ENCODE results near the gene INS. TPM values are rescaled to one million over a fixed set of nuclear protein-coding genes. Genes with fewer than 3 reads are reported as not detected.

Gene INS
- total RNA-seq, 1 experiment from 2014 or later: not detected

DNA sequence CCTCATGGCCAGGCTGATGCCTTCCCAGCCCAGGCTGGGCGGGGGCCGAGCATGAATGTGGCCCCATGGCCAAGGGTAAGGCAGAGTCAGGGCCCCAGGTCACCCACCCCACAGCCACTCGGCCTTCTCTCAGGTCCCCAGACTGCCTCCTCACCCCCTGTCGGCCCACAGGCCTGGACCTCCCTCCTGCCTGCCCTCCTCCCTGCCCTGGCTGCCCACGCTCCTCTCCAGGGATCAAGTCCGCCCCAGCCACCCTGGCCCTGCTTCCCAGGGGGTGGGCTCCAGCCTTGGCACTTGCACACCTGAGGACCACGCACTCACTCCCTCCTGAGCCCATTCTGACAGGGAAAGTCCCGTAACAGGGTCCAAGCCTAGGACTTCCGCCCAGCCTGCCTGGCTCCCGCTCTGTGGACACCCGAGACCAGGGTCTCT is 48.4 kb upstream of the INS start:
- Histone ChIP-seq H3K4me1 (ENCODE audit: insufficient read depth, low read length, poor library complexity, severe bottlenecking) (peaks cover 3% of the 10 kb centered on the region), H3K27me3 (replicated peaks; ENCODE audit: insufficient read depth, low read depth, low read length, poor library complexity) (no peaks in the 10 kb centered on the region), H3K27ac (ENCODE audit: low read depth, low read length, poor library complexity, severe bottlenecking) (no peak overlapping the region), H3K4me3 (ENCODE audit: low read depth, low read length, poor library complexity, severe bottlenecking) (no peak overlapping the region), H3K9me3 (ENCODE audit: low read depth, low read length, poor library complexity, severe bottlenecking) (no peaks in the 10 kb centered on the region), H3K36me3 (ENCODE audit: insufficient read depth, low read length, poor library complexity, severe bottlenecking) (no peaks in the 10 kb centered on the region)
- no peak for TF ChIP-seq EZH2 (IDR thresholded peaks at IDR 0.05; ENCODE audit: borderline replicate concordance, low read depth, low read length, poor library complexity, severe bottlenecking)
- TF ChIP-seq, protein P1, sequence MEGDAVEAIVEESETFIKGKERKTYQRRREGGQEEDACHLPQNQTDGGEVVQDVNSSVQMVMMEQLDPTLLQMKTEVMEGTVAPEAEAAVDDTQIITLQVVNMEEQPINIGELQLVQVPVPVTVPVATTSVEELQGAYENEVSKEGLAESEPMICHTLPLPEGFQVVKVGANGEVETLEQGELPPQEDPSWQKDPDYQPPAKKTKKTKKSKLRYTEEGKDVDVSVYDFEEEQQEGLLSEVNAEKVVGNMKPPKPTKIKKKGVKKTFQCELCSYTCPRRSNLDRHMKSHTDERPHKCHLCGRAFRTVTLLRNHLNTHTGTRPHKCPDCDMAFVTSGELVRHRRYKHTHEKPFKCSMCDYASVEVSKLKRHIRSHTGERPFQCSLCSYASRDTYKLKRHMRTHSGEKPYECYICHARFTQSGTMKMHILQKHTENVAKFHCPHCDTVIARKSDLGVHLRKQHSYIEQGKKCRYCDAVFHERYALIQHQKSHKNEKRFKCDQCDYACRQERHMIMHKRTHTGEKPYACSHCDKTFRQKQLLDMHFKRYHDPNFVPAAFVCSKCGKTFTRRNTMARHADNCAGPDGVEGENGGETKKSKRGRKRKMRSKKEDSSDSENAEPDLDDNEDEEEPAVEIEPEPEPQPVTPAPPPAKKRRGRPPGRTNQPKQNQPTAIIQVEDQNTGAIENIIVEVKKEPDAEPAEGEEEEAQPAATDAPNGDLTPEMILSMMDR (conservative IDR thresholded peaks at IDR 0.05; ENCODE audit: low read depth, low read length): no peak
- CTCF ChIA-PET: no interaction called here
- POLR2A ChIA-PET (ENCODE audit: low non-redundant PET): no interaction called here
- no TSS peak for BruUV-seq (replicated peaks)
- intact Hi-C loops (cut with micrococcal nuclease; ENCODE audit: unreplicated experiment): no loop called here
- DNase-seq (ENCODE audit: low spot score): no peak

- Histone ChIP-seq H3K4me1 (ENCODE audit: insufficient read depth, low read length, poor library complexity, severe bottlenecking) (peaks cover 3% of the 10 kb centered on the region), H3K36me3 (ENCODE audit: insufficient read depth, low read length, poor library complexity, severe bottlenecking) (no peaks in the 10 kb centered on the region), H3K27me3 (replicated peaks; ENCODE audit: insufficient read depth, low read depth, low read length, poor library complexity) (no peaks in the 10 kb centered on the region), H3K9me3 (ENCODE audit: low read depth, low read length, poor library complexity, severe bottlenecking) (no peaks in the 10 kb centered on the region), H3K27ac (ENCODE audit: low read depth, low read length, poor library complexity, severe bottlenecking) (no peak overlapping the region), H3K4me3 (ENCODE audit: low read depth, low read length, poor library complexity, severe bottlenecking) (no peak overlapping the region)
- no peak for TF ChIP-seq EZH2 (IDR thresholded peaks at IDR 0.05; ENCODE audit: borderline replicate concordance, low read depth, low read length, poor library complexity, severe bottlenecking)
- TF ChIP-seq, protein P1 (conservative IDR thresholded peaks at IDR 0.05; ENCODE audit: low read depth, low read length): no peak
- ChIA-PET CTCF (no interaction called here), POLR2A (ENCODE audit: low non-redundant PET) (no interaction called here)
- DNase-seq (ENCODE audit: low spot score): no peak
- intact Hi-C loops (cut with micrococcal nuclease; ENCODE audit: unreplicated experiment): no loop called here
- no TSS peak for BruUV-seq (replicated peaks)
Measured at GRCh38 chr11:2208691-2209369, 47.8 kb upstream of the INS start.

- no peaks in the 10 kb centered on the region for H3K36me3 ChIP-seq (ENCODE audit: insufficient read depth, low read length, poor library complexity, severe bottlenecking)
- ChIA-PET POLR2A (ENCODE audit: low non-redundant PET) (no interaction called here), CTCF (no interaction called here)
- no peaks in the 10 kb centered on the region for H3K9me3 ChIP-seq (ENCODE audit: low read depth, low read length, poor library complexity, severe bottlenecking)
- TF ChIP-seq EZH2 (IDR thresholded peaks at IDR 0.05; ENCODE audit: borderline replicate concordance, low read depth, low read length, poor library complexity, severe bottlenecking): no peak
- TF ChIP-seq, protein P1 (conservative IDR thresholded peaks at IDR 0.05; ENCODE audit: low read depth, low read length): no peak
- H3K27me3 ChIP-seq (replicated peaks; ENCODE audit: insufficient read depth, low read depth, low read length, poor library complexity): no peaks in the 10 kb centered on the region
- no peak overlapping the region for H3K4me3 ChIP-seq (ENCODE audit: low read depth, low read length, poor library complexity, severe bottlenecking)
- no TSS peak for BruUV-seq (replicated peaks)
- H3K4me1 ChIP-seq (ENCODE audit: insufficient read depth, low read length, poor library complexity, severe bottlenecking): no peaks in the 10 kb centered on the region
- no peak overlapping the region for H3K27ac ChIP-seq (ENCODE audit: low read depth, low read length, poor library complexity, severe bottlenecking)
- no peak for DNase-seq (ENCODE audit: low spot score)
- intact Hi-C loops (cut with micrococcal nuclease; ENCODE audit: unreplicated experiment): no loop called here
Measured at GRCh38 chr11:2207773-2208621, 47.0 kb upstream of the INS start.
